GM12872 (cell line): ENCODE results near the gene GAB1.

Experiments used
- CTCF ChIP-seq: IDR thresholded peaks from 3 replicates; pipeline ENCODE4 v1.5.1; 2011; ENCODE audit warnings: low read depth, mild to moderate bottlenecking, low read length, moderate library complexity; ENCODE audit not compliant: insufficient read depth

GAB1 gene

GRCh38 chr4:143347484-143348111, 10.9 kb downstream of the GAB1 start:
- no peak for TF ChIP-seq CTCF

GRCh38 chr4:143348233-143349077, 11.8 kb downstream of the GAB1 start:
- TF ChIP-seq CTCF = no peak

GRCh38 chr4:143351149-143351691, 14.5 kb downstream of the GAB1 start:
- TF ChIP-seq CTCF = no peak

- no peak for TF ChIP-seq CTCF
Observed at GRCh38 chr4:143351774-143352451, 15.2 kb downstream of the GAB1 start.

- no peak for TF ChIP-seq CTCF
Observed at GRCh38 chr4:143352720-143353119, 16.0 kb downstream of the GAB1 start.

- TF ChIP-seq CTCF = no peak
Observed at GRCh38 chr4:143353797-143354196, 17.1 kb downstream of the GAB1 start.

GRCh38 chr4:143354990-143355389, 18.3 kb downstream of the GAB1 start:
- no peak for TF ChIP-seq CTCF
